Cardiac muscle cell (in vitro differentiated cells and primary cell): ENCODE results near the gene ISY1. TPM values are rescaled to one million over a fixed set of nuclear protein-coding genes. Genes with fewer than 3 reads are reported as not detected.
A peak's percentile ranks its signal among the peaks of the same experiment; 100 is the strongest.
"Not testable (repeated sequence)": the region's sequence is repeated elsewhere in the genome, so short reads cannot be mapped to it uniquely, and the experiment has no call there.

Experiments
- DNase-seq, 2 donors: peaks; one replicate each; pipeline versions ENCODE4 v3.0.0 to v3.0.0-alpha.2; 2010 to 2017; ENCODE audit warnings: low read depth in 1 of 2, low spot score in 1 of 2
- H3K27ac ChIP-seq: fragments of 200-600 bp; sonication (generic); 2 replicates; pipeline ENCODE4 v1.5.1; 2016
- H3K27me3 ChIP-seq: fragments of 200-600 bp; sonication (generic); 2 replicates; pipeline ENCODE4 v1.6.0; 2016; ENCODE audit warnings: control low read depth
- H3K36me3 ChIP-seq: fragments of 200-600 bp; sonication (generic); 2 replicates; pipeline ENCODE4 v1.5.1; 2016; ENCODE audit warnings: control low read depth
- H3K4me1 ChIP-seq: fragments of 200-600 bp; sonication (generic); 2 replicates; pipeline ENCODE4 v1.8.1; 2017; ENCODE audit warnings: low read depth, mild to moderate bottlenecking, mixed run types
- H3K4me3 ChIP-seq: fragments of 200-600 bp; sonication (generic); 2 replicates; pipeline ENCODE4 v1.5.1; 2016; ENCODE audit warnings: mild to moderate bottlenecking
- H3K9me3 ChIP-seq: fragments of 200-600 bp; sonication (generic); 2 replicates; pipeline ENCODE4 v1.5.1; 2017; ENCODE audit warnings: low read depth, mild to moderate bottlenecking, control low read depth
- CTCF ChIP-seq: IDR thresholded peaks from 2 replicates; pipeline ENCODE4 v1.5.1; 2012; ENCODE audit warnings: low read depth, mild to moderate bottlenecking, low read length
- polyA plus RNA-seq: library from polyadenylated mRNA; unstranded; fragments of >200 nt; fragmentation: Nextera tagmentation; extraction: Ambion mirVana; gene quantifications from 2 replicates; pipeline ENCODE4 v1.2.1, GENCODE V29; 2016
- total RNA-seq: library from RNA; depleted of rRNA; stranded (reverse); fragments of >200 nt; gene quantifications from 2 replicates; pipeline ENCODE4 v1.2.3, GENCODE V29; 2016

Gene ISY1
- total and polyA plus RNA-seq, 2 experiments from 2014 or later, result 17.5 to 44.7 TPM

GRCh38 chr3:129162729-129163579, 2.1 kb upstream of the ISY1 start:
- H3K27ac ChIP-seq, result peak overlapping the region; percentile 98
- DNase-seq, result peak in 1 of 2 donors; percentile 12
- H3K36me3 ChIP-seq, result peaks cover 16% of the 10 kb centered on the region
- no peak overlapping the region for H3K4me3 ChIP-seq
- H3K9me3 ChIP-seq, result no peaks in the 10 kb centered on the region
- peak; percentile 24 for TF ChIP-seq CTCF
- H3K4me1 ChIP-seq, result peaks cover 7% of the 10 kb centered on the region
- no peaks in the 10 kb centered on the region for H3K27me3 ChIP-seq

- H3K4me1 ChIP-seq, result peaks cover 7% of the 10 kb centered on the region
- H3K27me3 ChIP-seq, result no peaks in the 10 kb centered on the region
- no peak for TF ChIP-seq CTCF
- peaks cover 11% of the 10 kb centered on the region for H3K36me3 ChIP-seq
- H3K4me3 ChIP-seq, result peak overlapping the region; percentile 76
- H3K9me3 ChIP-seq, result no peaks in the 10 kb centered on the region
- peak overlapping the region; percentile 98 for H3K27ac ChIP-seq
- peak in 1 of 2 donors; percentile 21 for DNase-seq
These were observed 1.0 kb upstream of the ISY1 start for GRCh38 chr3:129161860-129162271.

DNA sequence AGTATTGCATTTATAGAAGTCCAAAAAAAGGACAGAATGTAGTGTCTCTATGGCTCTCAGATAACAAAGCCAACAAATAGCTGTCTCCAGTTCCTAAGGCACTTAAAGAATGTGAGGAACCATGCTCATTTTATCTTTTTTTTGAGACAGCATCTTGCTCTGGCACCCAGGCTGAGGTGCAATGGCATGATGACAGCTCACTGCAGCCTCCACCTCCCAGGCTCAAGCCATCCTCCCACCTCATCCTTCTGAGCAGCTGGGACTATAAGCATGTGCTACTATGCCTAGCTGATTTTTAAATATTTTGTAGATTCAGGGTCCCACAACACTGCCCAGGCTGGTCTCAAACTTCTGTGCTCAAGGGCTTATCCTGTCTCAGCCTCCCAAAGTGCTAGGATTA, 16.1 kb downstream of the ISY1 start:
- no peak overlapping the region for H3K4me3 ChIP-seq
- H3K27ac ChIP-seq, result no peak overlapping the region
- no peaks in the 10 kb centered on the region for H3K27me3 ChIP-seq
- no peaks in the 10 kb centered on the region for H3K9me3 ChIP-seq
- no peaks in the 10 kb centered on the region for H3K4me1 ChIP-seq
- DNase-seq, result no peak
- TF ChIP-seq CTCF, result no peak
- peaks cover 31% of the 10 kb centered on the region for H3K36me3 ChIP-seq

GRCh38 chr3:129141011-129141410, 19.9 kb downstream of the ISY1 start:
- H3K9me3 ChIP-seq, H3K27me3 ChIP-seq, H3K4me3 ChIP-seq, H3K27ac ChIP-seq, H3K4me1 ChIP-seq, DNase-seq: not testable (repeated sequence)
- peaks cover 33% of the 10 kb centered on the region for H3K36me3 ChIP-seq

DNA sequence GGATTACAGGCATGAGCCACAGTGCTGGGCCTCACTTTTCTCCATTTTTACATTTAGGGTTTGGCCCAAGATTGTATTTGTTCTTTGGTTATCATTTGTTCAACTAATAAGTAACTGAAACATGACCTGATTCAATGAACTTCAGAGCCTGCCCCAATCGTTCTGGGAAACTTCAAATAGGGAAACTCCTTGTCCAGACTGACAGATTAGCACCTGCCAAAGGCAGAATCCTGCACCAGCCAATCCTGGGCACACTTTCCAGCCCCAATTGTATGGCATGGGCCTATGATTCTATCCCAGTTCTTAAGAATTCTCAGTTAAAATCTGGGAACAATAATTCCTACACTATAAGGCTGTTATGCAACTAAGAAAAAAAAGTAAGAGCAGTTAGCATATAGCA, 21.0 kb downstream of the ISY1 start:
- no peaks in the 10 kb centered on the region for H3K4me1 ChIP-seq
- H3K4me3 ChIP-seq, result no peak overlapping the region
- peaks cover 28% of the 10 kb centered on the region for H3K36me3 ChIP-seq
- no peak for TF ChIP-seq CTCF
- H3K27me3 ChIP-seq, result no peaks in the 10 kb centered on the region
- DNase-seq, result no peak
- no peaks in the 10 kb centered on the region for H3K9me3 ChIP-seq
- H3K27ac ChIP-seq, result no peak overlapping the region

- not testable (repeated sequence) for H3K4me1 ChIP-seq, H3K4me3 ChIP-seq, H3K27ac ChIP-seq, DNase-seq, H3K27me3 ChIP-seq, H3K9me3 ChIP-seq
- H3K36me3 ChIP-seq, result peaks cover 37% of the 10 kb centered on the region
These were observed 24.6 kb downstream of the ISY1 start for GRCh38 chr3:129136275-129136674.
